Measurements from ENCODE around the gene CASP9. TPM values are rescaled to one million over a fixed set of nuclear protein-coding genes. Genes with fewer than 3 reads are reported as not detected.
A peak's percentile ranks its signal among the peaks of the same experiment; 100 is the strongest.

The CASP9 gene
- total and polyA plus RNA-seq, 2 experiments from 2014 or later = 7.7 to 25.0 TPM

GRCh38 chr1:15507278-15507677, 16.7 kb downstream of the CASP9 start:
- H3K79me2 ChIP-seq (replicated peaks; ENCODE audit: insufficient read depth) = no peaks in the 10 kb centered on the region; the same call in 1 of the 2 replicates
- H2AFZ ChIP-seq = no peak overlapping the region
- Mint-ChIP-seq H3K4me1 (peaks cover 36% of the 10 kb centered on the region), H3K27ac (peak overlapping the region; percentile 98; the same call in 1 of the 2 replicates), H3K36me3 (ENCODE audit: low read depth) (peaks cover 20% of the 10 kb centered on the region), H3K9me3 (no peaks in the 10 kb centered on the region), H3K27me3 (ENCODE audit: insufficient read depth, low read depth, poor library complexity) (peaks cover 12% of the 10 kb centered on the region), H3K4me3 (no peak overlapping the region; the same call in 2 of the 3 replicates)
- no peaks in the 10 kb centered on the region for H3K27me3 ChIP-seq (ENCODE audit: insufficient read depth)
- no peaks in the 10 kb centered on the region for H3K9me2 ChIP-seq (ENCODE audit: insufficient read depth)
- no peaks in the 10 kb centered on the region for H4K20me1 ChIP-seq (replicated peaks; ENCODE audit: insufficient read depth)
- TF ChIP-seq CREB1 (CRISPR knock-in tag; IDR thresholded peaks at IDR 0.05; ENCODE audit: low read depth) (no peak), POLR2AphosphoS5 (IDR thresholded peaks at IDR 0.05; ENCODE audit: low read depth) (no peak), REST (IDR thresholded peaks at IDR 0.05; ENCODE audit: unreplicated experiment) (no peak), ZNF114 (CRISPR knock-in tag; IDR thresholded peaks at IDR 0.05) (no peak), EZH2phosphoT487 (IDR thresholded peaks at IDR 0.05; ENCODE audit: unreplicated experiment) (no peak), ZNF331 (CRISPR knock-in tag; IDR thresholded peaks at IDR 0.05; ENCODE audit: low read depth) (no peak), CTCF (conservative IDR thresholded peaks at IDR 0.05; ENCODE audit: low read depth in 2 of 2) (no peak), ZNF462 (CRISPR knock-in tag; IDR thresholded peaks at IDR 0.05) (no peak), NANOG (IDR thresholded peaks at IDR 0.05; ENCODE audit: borderline replicate concordance) (no peak), ETS1 (IDR thresholded peaks at IDR 0.05) (no peak), JUNB (IDR thresholded peaks at IDR 0.05; ENCODE audit: unreplicated experiment) (no peak), EZH2 (IDR thresholded peaks at IDR 0.05; ENCODE audit: low read depth, unreplicated experiment) (no peak), STAT1 (IDR thresholded peaks at IDR 0.05; ENCODE audit: unreplicated experiment) (no peak)
- peaks cover 34% of the 10 kb centered on the region for H3K4me1 ChIP-seq (ENCODE audit: insufficient read depth)
- no peak overlapping the region for H3K4me3 ChIP-seq
- peaks cover 20% of the 10 kb centered on the region; the same call in 1 of the 2 replicates for H3F3A ChIP-seq (replicated peaks; ENCODE audit: low read depth)
- H3K27ac ChIP-seq (ENCODE audit: low read depth) = no peak overlapping the region
- H3K4me2 ChIP-seq = peak overlapping the region; percentile 24
- no peak for DNase-seq (ENCODE audit: low spot score)
- ATAC-seq = no peak
- no peaks in the 10 kb centered on the region; the same call in 1 of the 2 replicates for H3K36me3 ChIP-seq (ENCODE audit: insufficient read depth)
